Mononuclear cell (primary cell): ENCODE data around the gene OR4B1. TPM values are rescaled to one million over a fixed set of nuclear protein-coding genes. Genes with fewer than 3 reads are reported as not detected.
"Not testable (repeated sequence)": the region's sequence is repeated elsewhere in the genome, so short reads cannot be mapped to it uniquely, and the experiment has no call there.

Source experiments
- H3K27me3 ChIP-seq: 2 replicates; pipeline ENCODE4 v1.6.0; 2011; ENCODE audit warnings: low read length, control low read depth; ENCODE audit not compliant: insufficient read depth
- H3K4me1 ChIP-seq: 2 replicates; pipeline ENCODE4 v1.5.1; 2011; ENCODE audit warnings: mild to moderate bottlenecking, low read length, control low read depth; ENCODE audit not compliant: insufficient read depth
- H3K4me3 ChIP-seq: 2 replicates; pipeline ENCODE4 v1.5.1; 2011; ENCODE audit warnings: mild to moderate bottlenecking, low read length, moderate library complexity
- H3K9me3 ChIP-seq: 2 replicates; pipeline ENCODE4 v1.5.1; 2011; ENCODE audit warnings: low read depth, mild to moderate bottlenecking, control low read depth, low read length
- total RNA-seq: library from RNA; depleted of rRNA; stranded (reverse); fragments of >200 nt; gene quantifications from one replicate; pipeline ENCODE4 v1.2.3, GENCODE V29; 2012

OR4B1 gene
- total RNA-seq, 1 donor = not detected

DNA sequence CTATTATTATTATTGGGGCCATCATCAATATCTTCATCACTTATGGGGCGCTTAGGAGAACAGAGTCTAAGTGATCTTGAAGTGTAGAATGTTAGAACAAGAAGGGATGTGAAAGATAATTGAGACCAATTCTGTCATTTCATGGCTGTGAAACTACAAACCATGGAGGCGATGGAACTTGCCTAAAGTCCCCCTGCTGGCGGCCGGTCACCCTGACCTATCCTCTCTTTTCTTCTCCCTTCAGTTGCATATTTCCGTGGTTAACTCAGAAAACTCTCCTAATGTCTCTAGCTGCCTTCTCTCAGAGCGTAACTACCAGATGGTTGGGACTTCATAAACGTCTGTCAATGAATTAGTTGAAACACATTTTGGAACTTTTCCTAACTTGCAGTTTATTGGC, 6.6 kb upstream of the OR4B1 start:
- peaks cover 4% of the 10 kb centered on the region for H3K27me3 ChIP-seq
- no peaks in the 10 kb centered on the region for H3K9me3 ChIP-seq
- H3K4me3 ChIP-seq = no peak overlapping the region
- H3K4me1 ChIP-seq = no peaks in the 10 kb centered on the region

DNA sequence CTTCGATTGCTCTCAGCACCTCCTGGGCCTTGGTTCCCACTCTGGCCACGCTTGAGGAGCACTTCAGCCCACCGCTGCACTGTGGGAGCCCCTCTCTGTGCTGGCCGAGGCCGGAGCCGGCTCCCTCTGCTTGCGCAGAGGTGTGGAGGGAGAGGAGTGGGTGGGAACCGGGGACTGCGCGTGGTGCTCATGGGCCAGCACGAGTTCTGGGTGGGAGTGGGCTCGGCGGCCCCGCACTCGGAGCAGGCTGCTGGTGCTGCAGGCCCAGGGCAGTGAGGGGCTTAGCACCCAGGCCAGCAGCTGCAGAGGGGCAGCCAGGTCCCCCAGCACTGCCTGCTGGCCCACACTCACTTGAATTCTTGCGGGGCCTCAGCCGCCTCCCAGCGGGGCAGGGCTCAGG, 12.2 kb downstream of the OR4B1 start:
- Histone ChIP-seq H3K4me1 (no peaks in the 10 kb centered on the region), H3K4me3 (no peak overlapping the region), H3K9me3 (no peaks in the 10 kb centered on the region), H3K27me3 (no peaks in the 10 kb centered on the region)

GRCh38 chr11:48230057-48230456, 13.4 kb downstream of the OR4B1 start:
- not testable (repeated sequence) for H3K4me3 ChIP-seq, H3K4me1 ChIP-seq, H3K9me3 ChIP-seq, H3K27me3 ChIP-seq

GRCh38 chr11:48237727-48238126, 21.1 kb downstream of the OR4B1 start:
- H3K27me3 ChIP-seq = no peaks in the 10 kb centered on the region

DNA sequence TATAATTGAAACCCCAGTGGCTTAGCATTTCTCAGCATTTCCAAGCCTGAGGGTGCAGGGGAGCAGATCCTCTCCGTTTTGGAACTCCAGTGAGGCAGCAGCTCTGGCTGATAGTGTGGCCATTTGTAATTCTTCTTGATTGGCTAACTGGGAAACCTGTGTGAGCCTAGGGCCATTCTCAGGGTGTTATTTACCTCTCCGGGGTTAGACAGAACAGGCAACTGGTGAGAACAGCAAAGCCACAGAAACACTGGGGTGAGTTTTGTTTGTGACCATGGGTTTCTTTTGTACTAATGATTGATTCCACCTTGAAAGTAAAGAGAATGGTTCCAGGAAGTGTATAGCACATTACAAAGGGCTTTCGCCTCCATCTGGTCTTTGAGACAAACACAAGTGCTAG, 25.9 kb downstream of the OR4B1 start:
- Histone ChIP-seq H3K27me3 (no peaks in the 10 kb centered on the region), H3K4me3 (no peak overlapping the region), H3K9me3 (no peaks in the 10 kb centered on the region), H3K4me1 (no peaks in the 10 kb centered on the region)

More at GRCh38 chr11:48237727-48238126, 21.1 kb downstream of the OR4B1 start:
- no peak overlapping the region for H3K4me3 ChIP-seq
- H3K9me3 ChIP-seq = no peaks in the 10 kb centered on the region
- H3K4me1 ChIP-seq = no peaks in the 10 kb centered on the region

DNA sequence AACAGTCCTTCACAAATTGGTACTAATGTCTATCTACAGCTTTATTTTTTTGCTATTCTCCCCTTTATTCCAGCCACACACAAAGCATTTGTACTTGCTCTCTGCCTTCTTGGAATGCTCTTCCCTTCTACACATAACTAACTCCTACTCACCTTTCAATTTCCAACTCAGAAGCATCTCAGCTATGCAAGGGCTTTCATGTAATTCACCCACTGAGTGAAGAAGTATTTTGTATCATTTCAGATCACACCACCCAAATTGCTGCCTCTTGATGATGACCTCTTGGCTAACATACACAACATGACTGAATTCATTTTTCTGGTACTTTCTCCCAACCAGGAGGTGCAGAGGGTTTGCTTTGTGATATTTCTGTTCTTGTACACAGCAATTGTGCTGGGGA, 28.2 kb downstream of the OR4B1 start, which contains the start of gene OR4X2:
Gene OR4X2, plus strand, starts transcription at position 301 of the 400 bp plus-strand sequence. Its CDS starts 0 bp downstream, at position 301.
- H3K4me3 ChIP-seq = no peak within 1 kb of the TSS
- no peaks in the 10 kb centered on the region for H3K4me1 ChIP-seq
- no peaks in the 10 kb centered on the region for H3K27me3 ChIP-seq
- peaks cover 5% of the 10 kb centered on the region for H3K9me3 ChIP-seq

GRCh38 chr11:48248902-48249301, 32.3 kb downstream of the OR4B1 start:
- H3K9me3 ChIP-seq = peaks cover 5% of the 10 kb centered on the region
- H3K27me3 ChIP-seq = peaks cover 3% of the 10 kb centered on the region
- no peaks in the 10 kb centered on the region for H3K4me1 ChIP-seq
- no peak overlapping the region for H3K4me3 ChIP-seq

- Histone ChIP-seq H3K4me1 (no peaks in the 10 kb centered on the region), H3K4me3 (no peak overlapping the region), H3K27me3 (no peaks in the 10 kb centered on the region), H3K9me3 (no peaks in the 10 kb centered on the region)
Observed at GRCh38 chr11:48261600-48261999, 45.0 kb downstream of the OR4B1 start.

DNA sequence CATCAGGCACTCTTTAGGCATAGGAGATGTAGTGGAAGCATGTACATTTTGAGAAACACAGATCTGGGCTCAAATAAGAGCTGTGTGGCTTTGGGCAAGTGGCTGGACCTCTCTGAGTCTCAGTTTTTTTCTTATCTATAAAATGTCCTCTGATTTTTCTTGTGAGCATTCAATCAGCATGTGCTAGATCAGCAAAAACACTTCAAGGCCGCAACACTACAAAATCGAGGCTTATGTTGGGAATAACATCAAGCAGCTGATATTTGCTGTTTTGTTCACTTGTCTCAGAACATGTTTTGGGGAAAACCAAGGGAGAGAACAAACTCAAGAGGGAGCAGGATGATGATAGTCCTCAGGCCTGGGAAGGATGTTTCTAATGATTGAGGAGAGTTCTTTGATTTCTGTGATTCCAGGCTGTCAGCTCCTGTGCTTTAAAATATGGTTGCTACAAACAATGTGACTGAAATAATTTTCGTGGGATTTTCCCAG, 46.9 kb downstream of the OR4B1 start, which contains the start of gene OR4X1:
Gene OR4X1, plus strand, starts transcription at position 439 of the 489 bp plus-strand sequence. Its CDS starts 0 bp downstream, at position 439.
- H3K4me1 ChIP-seq = no peaks in the 10 kb centered on the region

More for the DNA sequence above, 46.9 kb downstream of the OR4B1 start, which contains the start of gene OR4X1:
- no peaks in the 10 kb centered on the region for H3K27me3 ChIP-seq
- no peaks in the 10 kb centered on the region for H3K9me3 ChIP-seq
- H3K4me3 ChIP-seq = no peak within 1 kb of the TSS

Other genes with a start within 250 kb of the OR4B1 start
- gene PTPRJ, start 236.3 kb upstream of the OR4B1 start, total RNA-seq = 57.7 TPM
- gene OR4X2, start 28.3 kb downstream of the OR4B1 start, total RNA-seq = not detected
- not detected for gene OR4X1, start 47.1 kb downstream of the OR4B1 start, total RNA-seq
- not detected for gene OR4S1, start 89.4 kb downstream of the OR4B1 start, total RNA-seq
- not detected for gene OR4C3, start 108.1 kb downstream of the OR4B1 start, total RNA-seq
- gene OR4C5, start 149.7 kb downstream of the OR4B1 start, total RNA-seq = not detected